NCI-H748 (cell line): ENCODE results near the gene DUSP7.
A peak's percentile ranks its signal among the peaks of the same experiment; 100 is the strongest.

Source experiments
- DNase-seq: peaks from one replicate; lab custom pipeline; 2025; ENCODE audit not compliant: unreplicated experiment; lab: John Stamatoyannopoulos, UW

Gene DUSP7

DNA sequence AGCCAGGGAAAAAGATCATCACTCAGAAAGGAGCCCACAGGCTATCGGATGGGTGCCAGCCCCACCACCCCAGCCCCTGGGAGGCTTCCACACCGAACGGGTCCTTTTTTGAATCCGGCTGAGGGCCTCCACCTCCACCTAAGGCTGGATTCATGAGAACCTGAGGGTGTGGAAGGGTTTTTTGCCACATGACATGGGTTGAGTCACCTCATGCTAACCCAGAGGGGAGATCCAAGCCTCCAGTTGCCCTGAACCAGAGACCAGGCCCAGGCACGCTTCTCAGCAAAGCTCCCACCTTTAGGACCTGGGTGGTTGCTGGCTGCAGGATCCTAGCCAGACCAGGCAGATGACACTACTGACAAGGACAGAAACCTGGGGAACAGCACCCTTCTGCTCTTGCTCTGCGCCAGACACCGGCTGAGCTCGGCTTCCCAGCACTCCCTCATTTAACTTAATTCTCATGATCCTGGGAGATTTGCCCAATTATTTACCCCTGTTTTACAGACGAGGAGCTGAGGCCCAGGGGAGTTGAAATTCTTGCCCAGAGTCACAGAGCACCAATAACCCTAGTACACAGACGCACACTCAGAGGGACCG is 25.6 kb downstream of the DUSP7 start:
- no peak for DNase-seq

DNA sequence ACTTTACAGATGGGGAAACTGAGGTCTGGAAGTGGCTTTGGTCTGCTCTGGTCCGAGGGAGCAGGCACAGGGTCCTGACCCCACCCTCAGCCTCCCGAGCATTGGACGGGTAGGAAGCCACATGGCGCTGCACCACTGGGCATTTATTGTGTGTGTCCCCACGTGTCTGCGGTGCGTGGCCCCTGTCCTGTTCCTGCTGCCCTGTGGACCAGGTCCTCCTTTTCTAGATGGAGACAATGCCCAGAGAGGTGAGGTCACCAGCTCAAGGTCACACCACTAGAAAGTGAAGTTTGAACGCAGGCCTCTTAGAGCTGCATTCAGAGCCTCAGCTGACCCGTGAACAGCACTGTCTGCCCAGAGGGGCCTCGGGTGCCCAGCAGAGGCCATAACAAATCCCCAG is 26.8 kb downstream of the DUSP7 start:
- DNase-seq: no peak

DNA sequence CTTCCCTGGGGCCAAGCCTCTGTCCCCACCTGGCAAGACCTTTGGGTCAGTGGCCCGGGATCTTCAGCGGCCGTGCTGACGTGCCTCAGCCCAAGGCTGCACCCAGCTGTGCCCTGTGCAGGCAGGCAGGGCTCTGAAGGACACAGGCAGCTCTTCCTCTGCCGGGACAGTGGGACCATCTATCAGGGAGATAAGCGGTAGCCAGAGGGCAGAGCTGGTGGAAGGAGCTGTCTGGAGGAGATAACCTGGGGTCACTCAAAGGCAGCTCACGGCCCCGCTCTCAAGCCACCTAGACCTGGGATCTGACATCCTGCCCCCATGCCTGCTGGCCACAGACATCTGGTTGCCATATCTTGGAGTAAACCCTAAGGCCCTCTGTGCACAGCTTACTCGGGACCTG is 27.3 kb downstream of the DUSP7 start:
- DNase-seq: no peak

DNA sequence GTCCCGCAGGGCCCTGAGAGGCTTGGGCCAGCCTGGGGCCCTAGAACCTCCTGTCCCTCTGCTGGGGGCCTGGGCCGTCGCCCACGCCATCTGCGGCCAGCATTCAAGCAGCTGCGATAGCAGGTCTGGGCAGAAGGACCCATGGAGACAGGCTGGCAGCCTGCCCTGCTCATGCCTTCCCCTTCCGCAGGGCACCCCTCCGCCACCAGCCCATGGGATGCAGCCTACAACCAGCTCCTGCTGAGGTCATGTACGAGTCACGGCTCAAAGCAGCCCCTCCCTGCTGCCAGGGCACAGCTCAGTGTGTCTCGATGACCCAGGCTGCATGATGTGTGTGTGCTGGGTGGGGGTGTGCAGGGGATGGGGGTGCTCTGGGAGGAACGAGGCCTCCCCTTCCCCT is 27.8 kb downstream of the DUSP7 start:
- DNase-seq: no peak

DNA sequence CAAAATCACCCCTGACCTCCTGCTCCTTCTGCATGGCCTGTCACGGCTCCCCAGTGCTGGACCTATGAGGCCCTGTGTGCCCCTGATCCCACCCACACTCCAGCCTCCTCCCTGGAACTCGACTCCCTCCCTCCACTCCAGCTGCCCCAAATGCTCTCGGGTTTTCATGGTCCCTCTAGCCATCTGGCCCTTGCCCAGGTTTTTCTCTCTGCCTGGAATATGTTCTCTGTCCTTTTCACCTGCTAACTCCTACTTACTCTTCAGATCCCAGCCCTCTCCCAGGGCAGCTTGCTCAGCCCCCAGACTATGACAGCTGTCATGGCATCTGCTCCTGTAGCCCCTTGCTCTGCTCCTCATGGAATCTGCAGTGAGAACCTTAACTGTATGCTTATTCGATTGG is 30.3 kb downstream of the DUSP7 start:
- DNase-seq: no peak

- no peak for DNase-seq
Measured at GRCh38 chr3:52025453-52025852, 30.9 kb downstream of the DUSP7 start.

DNA sequence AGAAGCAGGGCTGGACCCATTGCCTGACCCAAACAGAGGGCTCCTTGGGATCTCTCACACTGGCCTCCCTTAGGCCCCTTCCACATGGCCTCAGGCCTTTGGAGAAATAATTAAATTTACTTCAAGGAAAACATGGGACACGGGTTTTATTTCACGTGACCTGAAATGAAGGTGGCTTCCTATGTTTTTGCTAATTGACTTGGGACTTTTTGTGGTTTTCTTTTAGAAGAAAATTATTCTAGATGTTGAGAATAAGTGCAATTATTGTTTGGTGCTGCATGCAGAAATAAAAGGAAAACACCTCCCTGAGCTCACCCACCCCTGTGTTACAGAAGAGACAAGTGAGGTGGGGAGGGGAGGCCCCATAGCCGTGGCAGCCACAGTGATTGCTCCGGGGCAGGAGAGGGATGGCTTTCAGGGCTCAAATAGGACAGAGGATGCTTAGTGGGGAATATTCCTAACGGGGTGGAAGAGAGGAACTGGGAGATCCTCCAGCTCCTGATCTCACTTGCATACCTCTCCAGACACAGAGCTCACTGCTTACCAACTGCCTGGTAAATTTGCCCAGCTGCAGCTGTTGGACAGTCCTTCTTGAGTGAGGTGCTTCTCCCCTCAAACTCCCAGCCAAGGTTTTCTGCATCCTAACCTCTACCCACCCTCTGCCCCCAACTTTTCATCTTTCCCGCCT is 31.5 kb downstream of the DUSP7 start:
- no peak for DNase-seq

- no peak for DNase-seq
Measured at GRCh38 chr3:52023860-52024764, 32.3 kb downstream of the DUSP7 start.

- no peak for DNase-seq
Measured at GRCh38 chr3:52023101-52023770, 33.1 kb downstream of the DUSP7 start.

DNA sequence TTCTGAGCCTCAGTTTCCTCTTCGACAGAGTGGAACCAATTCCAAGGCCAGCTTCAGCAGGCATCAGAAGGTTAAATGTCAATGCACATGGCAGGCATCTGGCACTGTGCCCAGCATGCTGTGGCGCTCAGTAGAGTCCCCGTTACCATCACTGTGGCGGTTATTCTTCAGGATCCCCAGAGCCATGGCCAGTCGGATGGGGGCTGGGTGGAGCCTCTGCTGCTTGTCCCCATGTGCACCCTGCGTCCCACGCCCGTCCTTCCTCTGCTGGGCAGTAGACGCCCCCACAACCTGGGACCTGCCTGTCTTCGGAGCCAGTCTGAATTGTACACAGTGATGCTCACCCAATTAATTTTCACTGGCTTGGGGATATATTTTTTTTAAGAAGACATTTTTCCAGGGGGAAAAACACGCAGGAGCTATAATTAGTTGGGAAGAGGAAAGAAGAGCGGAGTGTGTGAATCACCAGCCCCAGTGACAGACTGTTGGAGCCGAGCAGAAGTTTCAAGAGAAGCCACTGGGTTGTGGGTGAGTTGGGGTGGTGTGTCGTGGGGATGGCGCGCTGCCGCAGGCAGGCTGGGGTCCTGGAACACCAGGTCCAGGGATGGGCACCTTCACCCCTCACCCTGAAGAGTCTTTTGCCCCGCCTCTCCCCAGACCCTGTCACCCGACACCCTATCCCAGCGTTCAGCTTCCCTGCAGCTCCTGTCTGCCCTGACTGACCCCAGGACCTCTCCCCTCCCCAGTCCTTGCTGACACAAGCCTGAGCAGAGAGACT is 33.9 kb downstream of the DUSP7 start:
- DNase-seq: peak; percentile 32

GRCh38 chr3:52021489-52022268 is 34.7 kb downstream of the DUSP7 start:
- peak; percentile 64 for DNase-seq

DNA sequence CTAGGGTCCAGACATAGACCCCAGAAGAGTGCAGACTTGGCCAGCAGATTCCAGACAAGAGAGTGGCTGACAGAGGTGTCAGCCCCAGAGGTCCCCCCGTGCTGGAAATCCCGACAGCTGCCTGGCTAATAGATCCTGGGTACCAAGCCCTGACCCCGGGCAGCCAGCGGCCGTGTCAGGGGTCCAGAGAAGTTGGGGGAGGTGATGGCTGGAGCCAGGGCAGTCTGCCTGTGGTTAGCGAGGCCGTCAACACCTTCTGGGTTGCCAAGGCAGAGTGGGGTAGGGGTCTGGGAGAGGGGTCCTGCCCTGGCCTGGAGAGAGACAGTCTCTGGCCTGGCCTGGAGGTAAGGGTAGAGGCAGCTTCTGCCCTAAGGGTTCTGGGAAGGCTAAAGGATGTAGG is 35.6 kb downstream of the DUSP7 start:
- DNase-seq: no peak

- DNase-seq: no peak
Measured at GRCh38 chr3:52019352-52020080, 36.9 kb downstream of the DUSP7 start.

- DNase-seq: no peak
Measured at GRCh38 chr3:52018319-52019000, 37.9 kb downstream of the DUSP7 start.

DNA sequence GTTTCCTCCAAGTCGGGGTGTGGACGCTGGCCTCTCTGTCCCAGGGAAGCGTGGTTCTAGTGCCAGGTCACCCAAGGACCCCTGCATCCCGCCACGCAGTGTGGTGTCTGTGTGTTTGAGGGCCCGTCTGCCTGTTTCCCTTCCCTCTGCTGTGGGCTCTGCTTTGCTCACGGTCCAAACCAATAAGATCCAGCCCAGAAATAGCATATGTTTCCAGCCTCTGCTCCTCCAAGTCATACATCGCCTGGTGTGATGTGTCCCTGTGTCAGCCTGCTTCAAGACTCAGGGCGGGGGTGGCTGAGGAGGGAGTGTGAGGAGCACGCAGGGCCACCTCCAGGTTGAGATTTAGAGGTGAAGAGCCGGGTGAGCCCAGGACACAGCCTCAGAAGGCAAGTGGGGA is 38.8 kb downstream of the DUSP7 start:
- DNase-seq: no peak

GRCh38 chr3:52015438-52016228 is 40.7 kb downstream of the DUSP7 start:
- DNase-seq: peak; percentile 82

GRCh38 chr3:52014613-52015012 is 41.8 kb downstream of the DUSP7 start:
- peak; percentile 26 for DNase-seq
